GM12878 (cell line): Measurements from ENCODE around the gene RBM42. TPM values are rescaled to one million over a fixed set of nuclear protein-coding genes. Genes with fewer than 3 reads are reported as not detected.

Experiments
- ATAC-seq: fragments of 200-7000 bp; cut with Tn5 transposase; 3 replicates; pipeline ENCODE4 v1.9.1; 2020; ENCODE audit warnings: mild to moderate bottlenecking, moderate library complexity
- BruUV-seq: library from RNA; stranded (reverse); fragments of 400-500 nt; replicated peaks from 2 replicates; lab custom pipeline; 2021; lab: Mats Ljungman, UMichigan
- CTCF ChIA-PET: fragments of 300-600 bp; sonication (Branson Sonifier 250); formaldehyde crosslinking; extraction: SDS; loops from one replicate; lab custom pipeline; 2021; ENCODE audit warnings: inconsistent platforms; lab: Yijun Ruan, JAX
- POLR2A ChIA-PET: fragments of 350-600 bp; formaldehyde crosslinking; extraction: SDS; loops from one replicate; lab custom pipeline; 2021; ENCODE audit warnings: inconsistent platforms; lab: Charles Lee
- RAD21 ChIA-PET: fragments of 300-600 bp; sonication (Branson Sonifier 250); formaldehyde crosslinking; loops from one replicate; lab custom pipeline; 2023; ENCODE audit warnings: antibody characterized with exemption; ENCODE audit not compliant: unreplicated experiment; lab: Charles Lee
- SMC1A ChIA-PET: fragments of 300-600 bp; sonication (Branson Sonifier 250); formaldehyde crosslinking; loops from one replicate; lab custom pipeline; 2023; ENCODE audit not compliant: unreplicated experiment, uncharacterized antibody; lab: Charles Lee
- DNase-seq: peaks from one replicate; pipeline ENCODE4 v3.0.0-alpha.2; 2011; ENCODE audit warnings: low read depth, low spot score
- FAIRE-seq: peaks from 3 replicates; lab custom pipeline; 2011; peaks lifted over from hg19 to GRCh38; lab: Jason Lieb, UNC
- H2AFZ ChIP-seq: 2 replicates; pipeline ENCODE4 v1.6.0; 2011; ENCODE audit warnings: low read depth, low read length, control low read depth; ENCODE audit not compliant: control insufficient read depth
- H3K27ac ChIP-seq: 2 replicates; pipeline ENCODE4 v1.5.1; 2011; ENCODE audit warnings: control low read depth; ENCODE audit not compliant: control insufficient read depth, insufficient read depth
- H3K27me3 ChIP-seq, 2 experiments: replicated peaks in 1 of 2; 2 replicates each; pipeline versions ENCODE4 v1.6.0 to v1.6.1; 2011; ENCODE audit warnings: low read length in 1 of 2; ENCODE audit not compliant: control insufficient read depth in 2 of 2, insufficient read depth in 2 of 2
- H3K36me3 ChIP-seq, 2 experiments: 2 replicates each; pipeline ENCODE4 v1.5.1; 2011; ENCODE audit warnings: low read length in 1 of 2; ENCODE audit not compliant: control insufficient read depth in 2 of 2, insufficient read depth in 2 of 2
- H3K4me1 ChIP-seq: 2 replicates; pipeline ENCODE4 v1.6.1; 2011; ENCODE audit warnings: mild to moderate bottlenecking, low read length, moderate library complexity, mixed read lengths; ENCODE audit not compliant: control insufficient read depth, insufficient read depth
- H3K4me2 ChIP-seq: 2 replicates; pipeline ENCODE4 v1.6.0; 2011; ENCODE audit warnings: control low read depth; ENCODE audit not compliant: control insufficient read depth, insufficient read depth
- H3K4me3 ChIP-seq: fragments of 200-600 bp; sonication (generic); 2 replicates; pipeline ENCODE4 v1.5.1; 2016
- H3K79me2 ChIP-seq: 2 replicates; pipeline ENCODE4 v1.6.0; 2011; ENCODE audit warnings: low read length; ENCODE audit not compliant: control insufficient read depth, insufficient read depth
- H3K9ac ChIP-seq: 2 replicates; pipeline ENCODE4 v1.8.0; 2011; ENCODE audit warnings: low read length, control low read depth, mixed read lengths; ENCODE audit not compliant: control insufficient read depth, insufficient read depth
- H3K9me3 ChIP-seq: replicated peaks from 3 replicates; pipeline ENCODE4 v1.5.1; 2011; ENCODE audit warnings: mild to moderate bottlenecking, low read length; ENCODE audit not compliant: control insufficient read depth, insufficient read depth
- H4K20me1 ChIP-seq: 2 replicates; pipeline ENCODE4 v1.6.0; 2011; ENCODE audit not compliant: control insufficient read depth, insufficient read depth
- ASH2L ChIP-seq: fragments of 300-600, 200-600 bp; sonication (generic); IDR thresholded peaks from 2 replicates; pipeline ENCODE4 v1.6.1; 2017; ENCODE audit warnings: low read depth, mild to moderate bottlenecking, borderline replicate concordance
- BMI1 ChIP-seq: fragments of 450-650 bp; IDR thresholded peaks from 2 replicates; pipeline ENCODE4 v1.6.1; 2016; ENCODE audit warnings: mild to moderate bottlenecking, moderate library complexity, borderline replicate concordance
- FOXK2 ChIP-seq: fragments of 450-650 bp; IDR thresholded peaks from 2 replicates; pipeline ENCODE4 v1.6.1; 2017; ENCODE audit warnings: mild to moderate bottlenecking, moderate library complexity
- NR2C1 ChIP-seq: fragments of 450-650 bp; IDR thresholded peaks from 2 replicates; pipeline ENCODE4 v1.6.1; 2017; ENCODE audit warnings: antibody characterized with exemption, mild to moderate bottlenecking, moderate library complexity
- POLR2AphosphoS5 ChIP-seq: IDR thresholded peaks from 2 replicates; pipeline ENCODE4 v1.6.1; 2011; ENCODE audit warnings: mild to moderate bottlenecking, low read length, inconsistent platforms
- TCF12 ChIP-seq: IDR thresholded peaks from 2 replicates; pipeline ENCODE4 v1.6.1; 2011; ENCODE audit warnings: low read depth, mild to moderate bottlenecking, low read length
- ZZZ3 ChIP-seq: IDR thresholded peaks from 2 replicates; pipeline ENCODE4 v1.6.1; 2011; ENCODE audit warnings: low read depth; ENCODE audit not compliant: control insufficient read depth, insufficient read length
- WGBS: methylation state at CpG from one replicate; pipeline ENCODE4 v1.1.6; 2016; ENCODE audit warnings: low lambda C conversion rate; ENCODE audit not compliant: insufficient replicate concordance, insufficient coverage; ENCODE audit errors: missing lambda C conversion rate; 5-methylcytosine and 5-hydroxymethylcytosine counted together
- in situ Hi-C: fragments of 300-500 bp; cut with MboI; formaldehyde crosslinking; loops from 9 replicates; pipeline ENCODE4 v1.14.3; 2018; ENCODE audit warnings: mixed read lengths
- intact Hi-C: fragments of 100-400 bp; cut with micrococcal nuclease; formaldehyde crosslinking; loops from one replicate; pipeline ENCODE4 v1.14.2; 2022; ENCODE audit not compliant: unreplicated experiment
- polyA plus RNA-seq, 11 experiments: library from polyadenylated mRNA; depleted of rRNA in 4 of 11; unstranded in 6 of 11; stranded (reverse) in 5 of 11; fragments of >200 nt; fragmentation: Nextera tagmentation in 4 of 11; fragmentation: Illumina TruSeq in 1 of 11; extraction: Ambion mirVana in 4 of 11; extraction: Trizol in 1 of 11; gene quantifications; 1 replicate in 1 of 11; 2 replicates in 10 of 11; pipeline versions ENCODE4 v1.2.1 to v1.2.3, GENCODE V29; 2011 to 2016; ENCODE audit warnings: inconsistent platforms in 2 of 11, missing spikeins in 2 of 11, low read depth in 1 of 11
- total RNA-seq, 4 experiments: library from RNA; depleted of rRNA in 3 of 4; stranded (reverse); fragments of >200 nt in 3 of 4; fragmentation: Illumina TruSeq in 1 of 4; extraction: Trizol in 1 of 4; gene quantifications; 2 replicates each; pipeline versions ENCODE4 v1.2.1 to v1.2.3, GENCODE V29; 2013 to 2021
- TF ChIP-seq, protein P1 (sequence below), 3 experiments: IDR thresholded peaks in 2 of 3; conservative IDR thresholded peaks in 1 of 3; 2 replicates each; pipeline ENCODE4 v1.5.1; 2011; ENCODE audit warnings: low read depth in 3 of 3, low read length in 3 of 3, mild to moderate bottlenecking in 3 of 3, control low read depth in 2 of 3, moderate library complexity in 2 of 3, inconsistent platforms in 1 of 3, mixed read lengths in 1 of 3; ENCODE audit not compliant: control insufficient read depth in 2 of 3, insufficient read depth in 1 of 3; ENCODE audit errors: extremely low read depth in 1 of 3
- TF ChIP-seq, protein P2 (sequence below): IDR thresholded peaks from 2 replicates; pipeline ENCODE4 v1.6.1; 2012; ENCODE audit warnings: low read depth, low read length, improper control_type of control experiment

The RBM42 gene
- total and polyA plus RNA-seq, 10 of the 15 experiments (the other 5 are each of a cell fraction or from before 2014, with no cell fraction given) = 4.2 to 117 (median 48.5) TPM

DNA sequence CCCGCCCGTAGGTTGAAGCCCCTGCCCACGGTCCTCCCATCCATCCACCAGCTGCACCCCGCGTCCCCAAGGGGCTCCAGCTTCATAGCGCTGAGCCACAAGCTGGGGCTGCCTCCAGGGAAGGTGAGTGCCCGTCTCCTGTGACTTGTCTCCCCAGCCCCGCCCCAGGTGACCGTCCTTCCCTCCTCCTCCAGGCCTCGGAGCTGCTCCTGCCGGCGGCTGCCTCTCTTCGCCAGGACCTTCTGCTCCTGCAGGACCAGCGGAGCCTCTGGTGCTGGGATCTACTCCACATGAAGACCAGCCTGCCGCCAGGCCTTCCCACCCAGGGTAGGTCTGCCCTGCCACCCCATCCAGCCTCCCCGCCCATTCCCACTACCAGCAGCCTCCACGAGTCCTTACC, 8.8 kb upstream of the RBM42 start:
- no TSS peak for BruUV-seq
- no peak for FAIRE-seq
- no peak overlapping the region for H3K4me2 ChIP-seq
- no peak for ATAC-seq
- ChIA-PET RAD21 (no interaction called here), SMC1A (no interaction called here), CTCF (no interaction called here), POLR2A (no interaction called here)
- no peaks in the 10 kb centered on the region for H3K27me3 ChIP-seq
- in situ Hi-C loops (no loop called here), intact Hi-C loops (no loop called here)
- no peak overlapping the region for H3K9ac ChIP-seq
- no peak overlapping the region for H2AFZ ChIP-seq
- H3K36me3 ChIP-seq = no peaks in the 10 kb centered on the region; a peak in 1 of 4 replicates
- TF ChIP-seq BMI1 = no peak
- TF ChIP-seq, protein P1, sequence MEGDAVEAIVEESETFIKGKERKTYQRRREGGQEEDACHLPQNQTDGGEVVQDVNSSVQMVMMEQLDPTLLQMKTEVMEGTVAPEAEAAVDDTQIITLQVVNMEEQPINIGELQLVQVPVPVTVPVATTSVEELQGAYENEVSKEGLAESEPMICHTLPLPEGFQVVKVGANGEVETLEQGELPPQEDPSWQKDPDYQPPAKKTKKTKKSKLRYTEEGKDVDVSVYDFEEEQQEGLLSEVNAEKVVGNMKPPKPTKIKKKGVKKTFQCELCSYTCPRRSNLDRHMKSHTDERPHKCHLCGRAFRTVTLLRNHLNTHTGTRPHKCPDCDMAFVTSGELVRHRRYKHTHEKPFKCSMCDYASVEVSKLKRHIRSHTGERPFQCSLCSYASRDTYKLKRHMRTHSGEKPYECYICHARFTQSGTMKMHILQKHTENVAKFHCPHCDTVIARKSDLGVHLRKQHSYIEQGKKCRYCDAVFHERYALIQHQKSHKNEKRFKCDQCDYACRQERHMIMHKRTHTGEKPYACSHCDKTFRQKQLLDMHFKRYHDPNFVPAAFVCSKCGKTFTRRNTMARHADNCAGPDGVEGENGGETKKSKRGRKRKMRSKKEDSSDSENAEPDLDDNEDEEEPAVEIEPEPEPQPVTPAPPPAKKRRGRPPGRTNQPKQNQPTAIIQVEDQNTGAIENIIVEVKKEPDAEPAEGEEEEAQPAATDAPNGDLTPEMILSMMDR (IDR thresholded peaks at IDR 0.05 in 2 of 3, conservative IDR thresholded peaks at IDR 0.05 in 1 of 3; ENCODE audit: control insufficient read depth in 2 of 3, extremely low read depth in 1 of 3, insufficient read depth in 1 of 3, low read depth in 3 of 3, low read length in 3 of 3) = no peak
- TF ChIP-seq ZZZ3 = no peak
- TF ChIP-seq POLR2AphosphoS5 = no peak
- TF ChIP-seq TCF12 = no peak
- no peak for TF ChIP-seq FOXK2
- no peak for TF ChIP-seq ASH2L
- TF ChIP-seq NR2C1 = no peak
- TF ChIP-seq, protein P2, sequence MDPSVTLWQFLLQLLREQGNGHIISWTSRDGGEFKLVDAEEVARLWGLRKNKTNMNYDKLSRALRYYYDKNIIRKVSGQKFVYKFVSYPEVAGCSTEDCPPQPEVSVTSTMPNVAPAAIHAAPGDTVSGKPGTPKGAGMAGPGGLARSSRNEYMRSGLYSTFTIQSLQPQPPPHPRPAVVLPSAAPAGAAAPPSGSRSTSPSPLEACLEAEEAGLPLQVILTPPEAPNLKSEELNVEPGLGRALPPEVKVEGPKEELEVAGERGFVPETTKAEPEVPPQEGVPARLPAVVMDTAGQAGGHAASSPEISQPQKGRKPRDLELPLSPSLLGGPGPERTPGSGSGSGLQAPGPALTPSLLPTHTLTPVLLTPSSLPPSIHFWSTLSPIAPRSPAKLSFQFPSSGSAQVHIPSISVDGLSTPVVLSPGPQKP = no peak
- H3K4me1 ChIP-seq = no peaks in the 10 kb centered on the region
- DNase-seq = no peak
- H3K4me3 ChIP-seq = no peak overlapping the region
- no peaks in the 10 kb centered on the region for H3K79me2 ChIP-seq
- H3K9me3 ChIP-seq = no peaks in the 10 kb centered on the region
- WGBS = 92% methylated on average over 16 of the region's 17 CpGs
- H4K20me1 ChIP-seq = no peaks in the 10 kb centered on the region
- H3K27ac ChIP-seq = no peak overlapping the region
